Central memory CD8-positive, alpha-beta T cell (primary cell): ENCODE measurements around the gene GJB4.
"Not testable (repeated sequence)": the region's sequence is repeated elsewhere in the genome, so short reads cannot be mapped to it uniquely, and the experiment has no call there.

Source experiments
- ATAC-seq: fragments of 150-1000 bp; cut with Tn5 transposase; replicated peaks from 2 replicates; pipeline ENCODE4 v1.10.0; 2022; ENCODE audit warnings: mild to moderate bottlenecking, moderate FRiP score, moderate number of reproducible peaks; ENCODE audit not compliant: poor library complexity, severe bottlenecking; ENCODE audit errors: extremely low read depth
- DNase-seq, 2 donors: peaks; one replicate each; pipeline ENCODE4 v3.0.0; 2021; ENCODE audit warnings: low spot score in 2 of 2
- H3K27ac Mint-ChIP-seq: one replicate; pipeline ENCODE4 v1.8.0; 2022; ENCODE audit warnings: low read depth, mild to moderate bottlenecking, moderate library complexity, mixed read lengths
- H3K27me3 Mint-ChIP-seq: one replicate; pipeline ENCODE4 v1.8.0; 2022; ENCODE audit warnings: mixed read lengths
- H3K36me3 Mint-ChIP-seq: one replicate; pipeline ENCODE4 v1.8.0; 2022; ENCODE audit warnings: mild to moderate bottlenecking, moderate library complexity, mixed read lengths; ENCODE audit not compliant: insufficient read depth
- H3K4me1 Mint-ChIP-seq: one replicate; pipeline ENCODE4 v1.8.0; 2022; ENCODE audit warnings: mixed read lengths
- H3K4me3 Mint-ChIP-seq: one replicate; pipeline ENCODE4 v1.8.0; 2022; ENCODE audit warnings: mild to moderate bottlenecking, moderate library complexity, mixed read lengths
- H3K9me3 Mint-ChIP-seq: one replicate; pipeline ENCODE4 v1.8.0; 2022; ENCODE audit warnings: mixed read lengths

The GJB4 gene

DNA sequence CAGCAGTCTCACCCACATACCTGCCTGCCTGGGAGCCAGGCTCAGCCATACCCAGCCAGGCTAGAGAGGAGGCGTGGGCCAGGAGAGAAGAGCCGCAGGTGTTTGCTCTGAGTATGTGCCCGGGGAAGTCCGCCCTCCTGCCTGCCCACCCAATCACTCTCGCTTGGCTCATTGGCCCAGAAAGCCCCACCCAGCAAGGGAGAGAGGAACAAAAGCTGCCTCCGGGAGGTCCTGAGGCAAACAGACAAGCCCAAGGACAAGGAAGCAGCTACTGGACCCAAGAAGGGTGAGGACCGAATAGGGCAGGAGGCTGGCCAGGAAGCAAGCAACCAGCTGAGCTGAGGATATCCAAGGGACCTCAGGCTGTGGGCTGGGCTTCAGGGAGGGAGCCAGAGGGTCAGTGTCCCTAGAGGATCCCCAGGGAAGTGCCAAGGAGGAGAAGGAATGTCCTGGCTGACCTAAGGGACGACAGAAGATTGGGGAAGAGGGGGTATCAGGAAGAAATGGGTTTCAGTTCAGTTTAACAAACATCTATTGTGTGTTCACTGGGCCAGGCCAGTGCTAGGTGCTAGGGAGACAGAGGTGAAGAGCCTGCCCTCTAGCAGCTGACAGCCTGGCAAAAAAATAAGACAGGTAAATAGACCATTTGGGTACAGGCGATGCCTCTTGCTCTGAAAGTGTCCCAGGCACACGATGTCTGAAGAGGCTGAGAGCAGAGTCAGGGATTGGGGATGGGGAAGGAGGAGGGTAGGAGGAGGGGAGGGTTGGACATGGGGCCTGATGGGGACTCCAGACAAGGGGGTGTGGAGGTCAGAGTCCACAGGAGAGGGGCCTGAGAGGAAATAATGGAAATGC is at the start of gene GJB4:
GJB4 (plus strand) TSS at position 238 of the 855 bp plus-strand sequence. CDS start 1,515 bp downstream, outside the sequence.
- DNase-seq = no peak
- ATAC-seq = no peak
- H3K4me3 Mint-ChIP-seq = no peak within 1 kb of the TSS
- H3K4me1 Mint-ChIP-seq = no peaks in the 10 kb centered on the region
- peaks cover 48% of the 10 kb centered on the region for H3K27me3 Mint-ChIP-seq
- no peak within 1 kb of the TSS for H3K27ac Mint-ChIP-seq
- H3K36me3 Mint-ChIP-seq = no peaks in the 10 kb centered on the region
- no peaks in the 10 kb centered on the region for H3K9me3 Mint-ChIP-seq

DNA sequence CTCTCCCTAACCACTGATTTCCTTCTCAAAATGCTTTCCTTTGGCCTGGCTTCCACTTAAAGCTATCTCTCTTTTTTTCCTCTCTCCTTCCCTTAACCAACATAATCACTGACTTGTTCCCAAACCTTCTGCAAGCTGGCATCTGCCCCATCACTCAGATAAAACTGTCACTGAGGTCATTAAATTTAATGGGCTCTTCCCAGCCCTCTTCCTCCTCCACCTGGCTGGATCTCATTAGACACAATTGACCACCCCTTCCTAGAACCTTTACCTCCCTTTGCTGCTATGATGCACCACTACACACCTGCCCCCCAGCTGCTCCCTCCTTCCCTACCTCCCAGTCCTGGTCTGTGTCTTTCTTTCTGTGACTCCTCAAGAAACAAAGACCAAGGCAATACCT is 48.7 kb upstream of the GJB4 start:
- ATAC-seq = no peak
- no peaks in the 10 kb centered on the region for H3K4me1 Mint-ChIP-seq
- DNase-seq = no peak
- H3K27ac Mint-ChIP-seq = no peak overlapping the region
- H3K36me3 Mint-ChIP-seq = no peaks in the 10 kb centered on the region
- no peak overlapping the region for H3K4me3 Mint-ChIP-seq
- peaks cover 16% of the 10 kb centered on the region for H3K27me3 Mint-ChIP-seq
- H3K9me3 Mint-ChIP-seq = no peaks in the 10 kb centered on the region

DNA sequence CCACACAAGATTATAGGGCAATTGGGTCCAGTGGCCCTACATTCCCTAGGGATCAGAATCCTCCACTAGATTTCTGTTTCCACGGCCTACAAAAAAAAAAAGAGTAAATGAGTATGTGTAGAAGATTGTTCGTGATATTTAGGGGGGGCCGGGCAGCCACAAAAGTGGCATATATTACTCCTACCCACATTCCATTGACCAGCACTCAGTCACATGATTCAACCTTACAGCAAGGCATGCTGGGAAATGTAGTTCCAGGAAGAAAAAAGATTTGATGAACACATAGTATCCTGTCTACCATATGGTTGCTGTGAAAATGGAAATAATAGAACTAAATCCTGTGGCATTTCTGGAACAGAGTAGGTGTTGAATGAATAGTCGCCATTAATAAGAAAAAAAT is 48.1 kb upstream of the GJB4 start:
- no peak for ATAC-seq
- H3K27me3 Mint-ChIP-seq = peaks cover 9% of the 10 kb centered on the region
- H3K27ac Mint-ChIP-seq = no peak overlapping the region
- H3K36me3 Mint-ChIP-seq = no peaks in the 10 kb centered on the region
- H3K4me1 Mint-ChIP-seq = no peaks in the 10 kb centered on the region
- H3K4me3 Mint-ChIP-seq = no peak overlapping the region
- H3K9me3 Mint-ChIP-seq = no peaks in the 10 kb centered on the region
- DNase-seq = no peak

DNA sequence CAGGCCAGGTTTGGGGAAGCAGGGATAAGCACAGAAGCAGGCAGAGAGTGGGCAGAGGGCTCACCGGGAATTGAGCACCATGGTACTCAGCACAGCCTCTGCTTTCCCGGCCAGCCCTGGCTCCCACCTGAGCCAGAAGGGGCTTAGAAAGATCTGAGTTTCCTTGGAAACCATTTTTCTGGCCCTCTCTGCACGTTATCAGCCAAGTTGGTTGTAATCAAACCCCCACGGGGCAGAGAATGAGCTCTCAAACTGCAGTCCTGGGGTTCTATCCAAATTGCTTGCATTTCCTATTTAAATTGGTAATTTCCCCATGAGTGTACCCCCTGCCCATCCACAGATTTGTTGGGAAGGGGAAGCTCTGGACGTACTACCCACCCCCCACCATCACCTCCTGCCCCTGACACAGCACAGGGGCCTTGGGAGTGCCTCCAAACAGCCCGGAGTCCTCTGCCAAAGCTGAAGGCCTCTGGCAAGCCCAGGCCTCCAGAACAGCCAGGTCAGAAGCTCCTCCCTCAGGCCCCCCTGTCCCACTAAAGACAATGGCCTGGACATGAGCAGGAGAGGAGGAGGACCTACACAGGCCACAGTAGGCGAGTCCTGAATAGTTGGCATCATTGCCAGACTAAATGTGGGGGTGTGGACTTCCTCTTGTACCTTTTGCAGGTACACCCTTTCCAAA is 47.4 kb upstream of the GJB4 start:
- Mint-ChIP-seq H3K27ac (no peak overlapping the region), H3K36me3 (no peaks in the 10 kb centered on the region), H3K4me1 (no peaks in the 10 kb centered on the region), H3K4me3 (no peak overlapping the region), H3K9me3 (no peaks in the 10 kb centered on the region), H3K27me3 (peaks cover 14% of the 10 kb centered on the region)
- ATAC-seq (no peak), DNase-seq (no peak)

DNA sequence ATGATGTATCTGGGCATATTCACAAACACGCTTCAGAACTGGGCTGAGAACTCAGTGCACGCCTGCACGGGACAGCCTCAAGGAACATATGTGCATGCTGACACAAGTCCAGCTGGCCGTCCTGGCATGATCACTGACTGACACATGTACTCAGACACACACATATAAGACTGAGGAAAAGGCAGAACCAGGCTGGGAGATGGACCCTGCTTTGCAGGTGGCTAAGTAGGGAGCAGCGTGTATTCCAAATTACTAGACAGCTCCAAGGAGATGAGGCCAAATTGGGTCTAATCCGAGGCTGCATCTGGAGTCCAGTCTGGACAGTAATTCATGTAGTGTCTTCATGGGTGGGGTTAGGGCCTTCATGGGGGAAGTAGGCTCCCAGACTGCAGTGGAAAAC is 46.1 kb upstream of the GJB4 start:
- H3K4me3 Mint-ChIP-seq = no peak overlapping the region
- ATAC-seq = no peak

DNA sequence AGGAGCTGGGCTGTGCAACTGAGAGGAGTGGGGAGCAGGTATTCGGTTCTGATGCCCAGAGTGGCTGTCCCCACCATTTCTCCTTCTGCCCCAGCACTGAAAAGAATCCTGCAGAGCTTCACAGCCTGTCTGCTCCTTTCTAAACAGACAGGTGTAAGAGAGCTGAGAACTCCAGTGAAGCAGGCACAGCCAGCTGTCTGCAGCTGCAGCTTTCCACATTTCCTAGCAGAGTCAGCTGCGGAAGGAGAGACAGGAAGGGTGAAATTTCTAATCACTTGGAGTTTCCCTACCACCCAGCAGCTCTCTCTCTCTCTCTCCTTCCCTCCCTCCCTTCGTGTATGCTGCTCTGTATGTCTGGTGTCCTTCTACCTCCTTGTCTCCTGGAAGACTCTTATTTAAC is 45.2 kb upstream of the GJB4 start:
- Mint-ChIP-seq H3K9me3 (no peaks in the 10 kb centered on the region), H3K4me1 (no peaks in the 10 kb centered on the region), H3K36me3 (no peaks in the 10 kb centered on the region), H3K27ac (no peak overlapping the region), H3K27me3 (peaks cover 27% of the 10 kb centered on the region), H3K4me3 (no peak overlapping the region)
- no peak for DNase-seq
- ATAC-seq = no peak

More for the DNA sequence above, 46.1 kb upstream of the GJB4 start:
- Mint-ChIP-seq H3K9me3 (no peaks in the 10 kb centered on the region), H3K27ac (no peak overlapping the region), H3K36me3 (no peaks in the 10 kb centered on the region), H3K27me3 (peaks cover 22% of the 10 kb centered on the region), H3K4me1 (no peaks in the 10 kb centered on the region)
- DNase-seq = no peak

DNA sequence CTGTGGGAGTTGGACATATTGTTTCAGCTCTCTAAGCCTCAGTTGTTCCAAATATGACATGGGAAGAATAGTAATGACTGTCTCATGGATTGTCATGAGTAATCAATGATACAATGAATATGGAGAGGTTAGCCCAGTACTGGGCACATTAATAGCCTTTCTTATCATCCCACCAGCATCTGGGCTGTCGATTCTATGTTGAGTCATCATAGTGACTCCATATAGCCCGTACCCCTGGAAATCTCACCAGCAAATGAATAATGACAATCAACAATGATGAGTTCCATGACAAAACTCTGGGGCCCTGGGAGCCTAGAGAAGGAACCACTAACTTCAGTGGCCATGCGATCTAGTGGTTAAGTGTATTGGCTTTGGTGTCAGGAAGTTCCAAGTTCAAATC is 44.4 kb upstream of the GJB4 start:
- Mint-ChIP-seq H3K9me3 (no peaks in the 10 kb centered on the region), H3K36me3 (no peaks in the 10 kb centered on the region), H3K27ac (no peak overlapping the region), H3K4me1 (no peaks in the 10 kb centered on the region), H3K4me3 (no peak overlapping the region), H3K27me3 (peaks cover 34% of the 10 kb centered on the region)
- DNase-seq (no peak), ATAC-seq (no peak)

DNA sequence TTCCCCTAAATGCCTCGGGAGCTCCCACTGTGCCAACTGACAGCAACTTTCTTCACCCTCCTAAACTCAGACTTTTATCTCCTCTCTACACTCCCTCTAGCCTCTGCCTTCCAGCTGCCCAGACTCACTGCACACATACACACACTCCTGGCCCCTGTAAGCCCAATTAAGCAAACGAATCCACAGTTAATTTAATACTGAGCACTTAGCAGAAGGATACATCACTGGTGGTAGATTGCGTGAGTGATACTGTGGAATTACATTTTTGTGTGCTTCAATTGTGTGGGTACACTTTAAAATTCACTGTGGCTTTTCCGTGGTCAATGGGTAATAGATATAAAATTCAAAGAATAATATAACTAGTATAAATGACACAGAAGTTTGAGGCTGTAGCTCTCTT is 38.3 kb upstream of the GJB4 start:
- no peaks in the 10 kb centered on the region for H3K4me1 Mint-ChIP-seq
- H3K4me3 Mint-ChIP-seq = no peak overlapping the region
- no peak overlapping the region for H3K27ac Mint-ChIP-seq
- H3K9me3 Mint-ChIP-seq = no peaks in the 10 kb centered on the region
- H3K36me3 Mint-ChIP-seq = no peaks in the 10 kb centered on the region
- H3K27me3 Mint-ChIP-seq = peaks cover 93% of the 10 kb centered on the region
- DNase-seq = no peak
- no peak for ATAC-seq

DNA sequence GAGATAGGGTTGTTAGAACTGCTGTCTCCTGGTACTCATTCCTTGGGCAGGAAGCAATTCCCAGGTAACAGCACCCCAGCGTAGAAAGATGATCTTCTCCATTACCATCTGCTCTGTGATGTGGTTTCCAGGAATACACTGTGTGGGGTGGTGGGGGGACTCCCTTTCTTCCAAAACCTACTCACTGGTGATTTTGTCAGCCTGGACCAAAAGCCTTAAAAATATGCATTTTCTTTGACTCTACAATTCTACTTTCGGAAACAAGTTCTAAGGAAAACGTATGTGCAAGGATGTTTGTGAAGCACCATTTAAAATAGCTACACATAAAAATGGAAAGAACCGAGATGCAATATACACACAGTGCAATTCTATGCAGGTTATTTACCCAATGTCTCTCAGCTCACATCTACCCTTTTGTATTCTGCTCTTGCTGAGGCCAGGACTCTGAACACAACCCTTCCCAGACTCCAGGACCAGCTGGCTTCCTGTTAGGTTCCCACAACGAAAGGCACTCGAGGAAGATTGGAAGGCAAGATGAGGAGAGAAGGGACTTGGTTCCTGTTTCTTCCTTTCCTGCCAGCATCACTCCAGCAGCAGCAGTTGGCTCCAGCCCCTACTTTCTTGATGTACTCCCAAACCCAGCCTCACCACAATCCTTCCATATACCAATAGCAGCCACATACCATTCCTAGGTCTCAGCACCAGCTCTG is 37.7 kb upstream of the GJB4 start:
- no peak for DNase-seq
- ATAC-seq = no peak
- Mint-ChIP-seq H3K27me3 (peaks cover 91% of the 10 kb centered on the region), H3K4me3 (no peak overlapping the region), H3K27ac (no peak overlapping the region), H3K4me1 (no peaks in the 10 kb centered on the region), H3K9me3 (no peaks in the 10 kb centered on the region), H3K36me3 (no peaks in the 10 kb centered on the region)

DNA sequence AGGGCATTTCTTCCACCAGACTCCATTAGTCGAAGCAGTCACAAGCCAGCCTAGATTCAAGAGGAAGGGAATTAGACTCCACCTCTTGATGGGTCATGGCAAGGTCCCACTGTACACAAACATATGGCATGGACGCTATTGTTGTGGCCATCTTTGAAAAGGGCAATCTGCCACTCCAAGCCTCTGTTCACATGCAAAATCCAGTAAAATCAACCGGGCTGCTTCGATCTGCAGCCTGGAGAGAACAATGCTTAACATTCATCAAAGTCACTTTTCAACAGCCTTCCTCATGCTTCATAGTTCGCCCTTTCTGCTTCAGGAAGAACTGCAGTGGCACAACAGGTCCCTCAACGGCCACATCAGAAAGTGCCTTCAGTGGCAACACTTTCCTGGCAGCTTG is 32.7 kb upstream of the GJB4 start:
- H3K4me1 Mint-ChIP-seq = no peaks in the 10 kb centered on the region
- no peaks in the 10 kb centered on the region for H3K36me3 Mint-ChIP-seq
- H3K27me3 Mint-ChIP-seq = peaks cover 42% of the 10 kb centered on the region
- ATAC-seq = no peak
- H3K9me3 Mint-ChIP-seq = no peaks in the 10 kb centered on the region
- no peak overlapping the region for H3K27ac Mint-ChIP-seq
- DNase-seq = no peak
- H3K4me3 Mint-ChIP-seq = no peak overlapping the region

DNA sequence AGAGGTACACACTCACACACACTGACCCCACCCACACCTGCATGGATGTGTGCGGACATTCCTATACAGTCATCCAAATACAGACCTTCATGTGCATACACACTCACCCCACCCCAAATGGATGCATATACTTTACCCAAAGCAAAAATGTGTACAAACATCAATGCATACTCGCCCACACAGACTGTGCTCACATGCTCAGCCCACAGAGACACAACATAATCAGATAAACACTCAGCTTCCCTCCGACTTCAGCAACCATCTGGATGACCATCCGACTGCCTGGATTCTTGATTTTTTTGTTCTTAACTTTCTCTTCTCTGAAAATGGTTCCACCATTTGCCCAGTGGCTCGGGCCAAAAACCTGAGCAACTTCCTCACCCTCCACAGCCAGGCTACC is 29.1 kb upstream of the GJB4 start:
- Mint-ChIP-seq H3K4me1 (no peaks in the 10 kb centered on the region), H3K4me3 (no peak overlapping the region), H3K36me3 (no peaks in the 10 kb centered on the region), H3K27ac (no peak overlapping the region), H3K9me3 (no peaks in the 10 kb centered on the region), H3K27me3 (peaks cover 20% of the 10 kb centered on the region)
- ATAC-seq (no peak), DNase-seq (no peak)

DNA sequence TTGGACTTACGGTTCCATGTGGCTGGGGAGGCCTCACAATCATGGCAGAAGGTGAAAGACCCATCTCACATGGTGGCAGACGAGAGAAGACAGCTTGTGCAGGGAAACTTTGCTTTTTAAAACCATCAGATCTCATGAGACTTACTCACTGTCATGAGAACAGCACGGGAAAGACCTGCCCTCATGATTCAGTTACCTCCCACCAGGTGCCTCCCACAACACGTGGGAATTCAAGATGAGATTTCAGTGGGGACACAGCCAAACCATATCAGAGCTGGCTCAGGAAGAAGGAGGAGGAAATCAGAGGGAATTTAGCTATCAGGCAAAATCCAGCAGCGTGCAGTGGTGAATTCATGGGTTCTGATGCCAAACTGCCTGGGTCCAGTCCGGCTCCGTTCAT is 26.7 kb upstream of the GJB4 start:
- not testable (repeated sequence) for H3K27ac Mint-ChIP-seq, ATAC-seq, H3K4me1 Mint-ChIP-seq, H3K4me3 Mint-ChIP-seq, H3K9me3 Mint-ChIP-seq, H3K36me3 Mint-ChIP-seq, DNase-seq
- H3K27me3 Mint-ChIP-seq = peaks cover 32% of the 10 kb centered on the region

DNA sequence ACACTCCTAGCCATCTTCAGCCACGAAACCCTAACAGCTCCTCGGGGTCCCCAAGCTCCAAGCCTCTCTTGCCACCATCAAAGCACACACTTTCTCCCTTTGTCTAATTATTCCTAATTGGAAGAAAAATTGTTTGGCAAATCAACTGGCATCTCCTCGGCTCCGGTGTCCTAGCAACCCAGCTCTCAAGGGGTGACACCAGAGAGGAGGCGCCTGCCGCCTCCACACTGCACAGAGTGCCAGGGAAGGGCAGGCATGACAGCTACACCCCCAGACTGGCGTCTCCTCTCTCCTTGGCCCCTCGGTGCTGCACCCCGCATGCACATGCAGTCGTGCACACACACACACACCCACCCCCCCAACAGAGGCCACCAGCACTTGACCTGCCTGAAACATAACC is 22.8 kb upstream of the GJB4 start:
- ATAC-seq (no peak), DNase-seq (no peak)
- Mint-ChIP-seq H3K9me3 (no peaks in the 10 kb centered on the region), H3K27ac (no peak overlapping the region), H3K36me3 (no peaks in the 10 kb centered on the region), H3K4me1 (no peaks in the 10 kb centered on the region), H3K4me3 (no peak overlapping the region), H3K27me3 (peaks cover 32% of the 10 kb centered on the region)
